Parathyroid adenoma (tissue), 2 donors: ENCODE measurements around the gene AUTS2.

Source experiments
- H2AFZ ChIP-seq: fragments of 300-600 bp; sonication (generic); one replicate; pipeline ENCODE4 v1.7.0; 2017; ENCODE audit warnings: antibody characterized with exemption, mild to moderate bottlenecking
- H3K27ac ChIP-seq: fragments of 300-600 bp; sonication (generic); one replicate; pipeline ENCODE4 v1.7.0; 2017
- H3K27me3 ChIP-seq: fragments of 300-600 bp; sonication (generic); one replicate; pipeline ENCODE4 v1.7.0; 2017; ENCODE audit warnings: low read length; ENCODE audit not compliant: control insufficient read depth, insufficient read depth
- H3K36me3 ChIP-seq: fragments of 300-600 bp; sonication (generic); one replicate; pipeline ENCODE4 v1.7.0; 2017; ENCODE audit warnings: low read length; ENCODE audit not compliant: control insufficient read depth, insufficient read depth
- H3K4me1 ChIP-seq: fragments of 300-600 bp; sonication (generic); one replicate; pipeline ENCODE4 v1.7.0; 2017; ENCODE audit warnings: control low read depth
- H3K4me2 ChIP-seq: fragments of 300-600 bp; sonication (generic); one replicate; pipeline ENCODE4 v1.7.0; 2017; ENCODE audit warnings: low read length
- H3K4me3 ChIP-seq: fragments of 300-600 bp; sonication (generic); one replicate; pipeline ENCODE4 v1.7.0; 2017; ENCODE audit warnings: low read depth, low read length
- H3K79me2 ChIP-seq: fragments of 300-600 bp; sonication (generic); one replicate; pipeline ENCODE4 v1.7.0; 2017; ENCODE audit warnings: control low read depth
- H3K9ac ChIP-seq: fragments of 300-600 bp; sonication (generic); one replicate; pipeline ENCODE4 v1.7.0; 2017; ENCODE audit warnings: mild to moderate bottlenecking
- H3K9me3 ChIP-seq: fragments of 300-600 bp; sonication (generic); one replicate; pipeline ENCODE4 v1.7.0; 2017; ENCODE audit warnings: low read length; ENCODE audit not compliant: control insufficient read depth
- CTCF ChIP-seq: fragments of 300-600 bp; sonication (generic); IDR thresholded peaks from one replicate; pipeline ENCODE4 v1.7.0; 2017; ENCODE audit warnings: antibody characterized with exemption, mild to moderate bottlenecking
- donor health status: primary hyperparathyroidism.

AUTS2 gene

GRCh38 chr7:70775570-70776156, 1177.4 kb downstream of the AUTS2 start:
- no peaks in the 10 kb centered on the region for H3K36me3 ChIP-seq
- no peak overlapping the region for H3K27ac ChIP-seq
- H3K9ac ChIP-seq, result no peak overlapping the region
- no peak overlapping the region for H3K4me3 ChIP-seq
- H3K79me2 ChIP-seq, result no peaks in the 10 kb centered on the region
- H3K4me2 ChIP-seq, result no peak overlapping the region
- no peaks in the 10 kb centered on the region for H3K4me1 ChIP-seq
- H3K9me3 ChIP-seq, result no peaks in the 10 kb centered on the region
- no peaks in the 10 kb centered on the region for H3K27me3 ChIP-seq
- H2AFZ ChIP-seq, result no peak overlapping the region
- TF ChIP-seq CTCF, result no peak

GRCh38 chr7:70776627-70777101, 1178.4 kb downstream of the AUTS2 start:
- Histone ChIP-seq H3K9ac (no peak overlapping the region), H3K36me3 (no peaks in the 10 kb centered on the region)

GRCh38 chr7:70777251-70777650, 1179.0 kb downstream of the AUTS2 start:
- Histone ChIP-seq H3K9ac (no peak overlapping the region), H2AFZ (no peak overlapping the region), H3K4me3 (no peak overlapping the region), H3K79me2 (no peaks in the 10 kb centered on the region), H3K4me1 (no peaks in the 10 kb centered on the region), H3K27me3 (no peaks in the 10 kb centered on the region), H3K9me3 (no peaks in the 10 kb centered on the region), H3K4me2 (no peak overlapping the region), H3K36me3 (no peaks in the 10 kb centered on the region), H3K27ac (no peak overlapping the region)
- no peak for TF ChIP-seq CTCF

More at GRCh38 chr7:70776627-70777101, 1178.4 kb downstream of the AUTS2 start:
- Histone ChIP-seq H3K4me1 (no peaks in the 10 kb centered on the region), H3K27me3 (no peaks in the 10 kb centered on the region), H2AFZ (no peak overlapping the region), H3K4me2 (no peak overlapping the region), H3K79me2 (no peaks in the 10 kb centered on the region), H3K27ac (no peak overlapping the region), H3K4me3 (no peak overlapping the region), H3K9me3 (no peaks in the 10 kb centered on the region)
- no peak for TF ChIP-seq CTCF

- Histone ChIP-seq H3K36me3 (no peaks in the 10 kb centered on the region), H3K9ac (no peak overlapping the region), H3K4me2 (no peak overlapping the region), H3K27me3 (no peaks in the 10 kb centered on the region), H3K79me2 (no peaks in the 10 kb centered on the region), H3K4me3 (no peak overlapping the region), H3K4me1 (no peaks in the 10 kb centered on the region), H3K27ac (no peak overlapping the region), H2AFZ (no peak overlapping the region), H3K9me3 (no peaks in the 10 kb centered on the region)
- TF ChIP-seq CTCF, result no peak
Measured at GRCh38 chr7:70778585-70778984, 1180.3 kb downstream of the AUTS2 start.

- no peaks in the 10 kb centered on the region for H3K79me2 ChIP-seq
- H2AFZ ChIP-seq, result no peak overlapping the region
- H3K4me3 ChIP-seq, result no peak overlapping the region
- H3K27me3 ChIP-seq, result no peaks in the 10 kb centered on the region
- H3K4me1 ChIP-seq, result no peaks in the 10 kb centered on the region
- no peaks in the 10 kb centered on the region for H3K9me3 ChIP-seq
- H3K27ac ChIP-seq, result no peak overlapping the region
- H3K9ac ChIP-seq, result no peak overlapping the region
- no peaks in the 10 kb centered on the region for H3K36me3 ChIP-seq
- H3K4me2 ChIP-seq, result no peak overlapping the region
- no peak for TF ChIP-seq CTCF
Measured at GRCh38 chr7:70779321-70779720, 1181.0 kb downstream of the AUTS2 start.
